GM23338 (cell line): Measurements from ENCODE around the gene ZNF45. TPM values are rescaled to one million over a fixed set of nuclear protein-coding genes. Genes with fewer than 3 reads are reported as not detected.

Experiments used
- ATAC-seq: fragments of 200-7000 bp; cut with Tn5 transposase; 3 replicates; pipeline ENCODE4 v1.9.1; 2020
- DNase-seq: peaks from one replicate; pipeline ENCODE4 v3.0.0-alpha.2; 2015; ENCODE audit warnings: low spot score
- H2AFZ ChIP-seq: fragments of 200-600 bp; sonication (generic); 2 replicates; pipeline ENCODE4 v1.8.0; 2016; ENCODE audit warnings: antibody characterized with exemption, mild to moderate bottlenecking, moderate library complexity
- H3F3A ChIP-seq: fragments of 200-600 bp; sonication (generic); replicated peaks from 2 replicates; pipeline ENCODE4 v1.8.0; 2017; ENCODE audit warnings: antibody characterized with exemption, mixed run types, low read depth
- H3K27ac ChIP-seq: fragments of 200-600 bp; sonication (generic); 2 replicates; pipeline ENCODE4 v1.6.1; 2016; ENCODE audit warnings: low read depth
- H3K27me3 ChIP-seq: fragments of 200-600 bp; sonication (generic); 2 replicates; pipeline ENCODE4 v1.8.0; 2016; ENCODE audit warnings: mild to moderate bottlenecking, mixed run types, moderate library complexity; ENCODE audit not compliant: insufficient read depth
- H3K36me3 ChIP-seq: fragments of 200-600 bp; sonication (generic); 2 replicates; pipeline ENCODE4 v1.8.0; 2016; ENCODE audit warnings: mild to moderate bottlenecking; ENCODE audit not compliant: insufficient read depth
- H3K4me1 ChIP-seq: fragments of 200-600 bp; sonication (generic); 2 replicates; pipeline ENCODE4 v1.8.0; 2016; ENCODE audit warnings: mild to moderate bottlenecking, moderate library complexity; ENCODE audit not compliant: insufficient read depth
- H3K4me2 ChIP-seq: fragments of 200-600 bp; sonication (generic); 2 replicates; pipeline ENCODE4 v1.7.1; 2017; ENCODE audit warnings: mixed run types
- H3K4me3 ChIP-seq: fragments of 200-600 bp; sonication (generic); 2 replicates; pipeline ENCODE4 v1.6.1; 2016; ENCODE audit warnings: mixed run types
- H3K79me2 ChIP-seq: fragments of 200-600 bp; sonication (generic); replicated peaks from 2 replicates; pipeline ENCODE4 v1.8.0; 2017; ENCODE audit warnings: mild to moderate bottlenecking; ENCODE audit not compliant: insufficient read depth
- H3K9me2 ChIP-seq: fragments of 200-600 bp; sonication (generic); 2 replicates; pipeline ENCODE4 v1.8.0; 2017; ENCODE audit not compliant: insufficient read depth
- H4K20me1 ChIP-seq: fragments of 200-600 bp; sonication (generic); replicated peaks from 2 replicates; pipeline ENCODE4 v1.8.0; 2017; ENCODE audit warnings: mild to moderate bottlenecking; ENCODE audit not compliant: insufficient read depth
- H3K27ac Mint-ChIP-seq: 2 replicates; pipeline ENCODE4 v1.8.0; 2020; ENCODE audit warnings: inconsistent platforms, mild to moderate bottlenecking, moderate library complexity, mixed read lengths
- H3K27me3 Mint-ChIP-seq: 3 replicates; pipeline ENCODE4 v1.8.0; 2022; ENCODE audit warnings: low read depth, mild to moderate bottlenecking, moderate library complexity, mixed read lengths, inconsistent platforms; ENCODE audit not compliant: insufficient read depth, poor library complexity
- H3K36me3 Mint-ChIP-seq: 3 replicates; pipeline ENCODE4 v1.8.0; 2021; ENCODE audit warnings: low read depth, mild to moderate bottlenecking, inconsistent platforms, moderate library complexity, mixed read lengths
- H3K4me1 Mint-ChIP-seq: 3 replicates; pipeline ENCODE4 v1.8.0; 2020; ENCODE audit warnings: mild to moderate bottlenecking, inconsistent platforms, mixed read lengths
- H3K4me3 Mint-ChIP-seq: 3 replicates; pipeline ENCODE4 v1.8.0; 2021; ENCODE audit warnings: moderate library complexity, mild to moderate bottlenecking, inconsistent platforms, mixed read lengths
- H3K9me3 Mint-ChIP-seq: 3 replicates; pipeline ENCODE4 v1.8.0; 2020; ENCODE audit warnings: moderate library complexity, mild to moderate bottlenecking, inconsistent platforms, mixed read lengths
- EZH2 ChIP-seq: fragments of 200-600 bp; sonication (generic); IDR thresholded peaks from one replicate; pipeline ENCODE4 v1.8.0; 2017; ENCODE audit warnings: antibody characterized with exemption, mild to moderate bottlenecking, low read depth; ENCODE audit not compliant: unreplicated experiment
- EZH2phosphoT487 ChIP-seq: fragments of 200-600 bp; sonication (generic); IDR thresholded peaks from one replicate; pipeline ENCODE4 v1.8.1; 2018; ENCODE audit warnings: antibody characterized with exemption; ENCODE audit not compliant: unreplicated experiment
- NANOG ChIP-seq: IDR thresholded peaks from 2 replicates; pipeline ENCODE4 v1.6.1; 2016; ENCODE audit warnings: antibody characterized with exemption, borderline replicate concordance
- POLR2AphosphoS5 ChIP-seq: IDR thresholded peaks from 2 replicates; pipeline ENCODE4 v1.6.1; 2016; ENCODE audit warnings: antibody characterized with exemption, low read depth
- STAT1 ChIP-seq: IDR thresholded peaks from one replicate; pipeline ENCODE4 v1.6.1; 2016; ENCODE audit warnings: antibody characterized with exemption; ENCODE audit not compliant: unreplicated experiment
- ZNF114 ChIP-seq: fragments of 250-450 bp; sonication (Bioruptor Pico); IDR thresholded peaks from 2 replicates; pipeline ENCODE4 v1.5.0; 2020; ENCODE audit warnings: mild to moderate bottlenecking, moderate library complexity
- ZNF331 ChIP-seq: fragments of 250-450 bp; sonication (Bioruptor Pico); IDR thresholded peaks from 2 replicates; pipeline ENCODE4 v1.5.0; 2020; ENCODE audit warnings: low read depth, mild to moderate bottlenecking, moderate library complexity
- long read RNA-seq: library from polyadenylated mRNA; unstranded; transcript quantifications from one replicate; pipeline ENCODE4 v2.0.0, GENCODE V29; 2020; ENCODE audit not compliant: unreplicated experiment
- polyA plus RNA-seq: library from polyadenylated mRNA; unstranded; fragments of >200 nt; fragmentation: Nextera tagmentation; extraction: Ambion mirVana; gene quantifications from 2 replicates; pipeline ENCODE4 v1.2.1, GENCODE V29; 2016
- total RNA-seq: library from RNA; depleted of rRNA; stranded (reverse); fragments of >200 nt; shearing (Covaris generic); gene quantifications from 2 replicates; pipeline ENCODE4 v1.2.3, GENCODE V29; 2014; rRNA removed
- TF ChIP-seq, protein P1 (sequence below): IDR thresholded peaks from 2 replicates; pipeline ENCODE4 v1.6.1; 2016; ENCODE audit warnings: antibody characterized with exemption
- TF ChIP-seq, protein P2 (sequence below), 2 experiments: fragments of 200-600 bp in 1 of 2; sonication (generic) in 1 of 2; conservative IDR thresholded peaks; 2 replicates each; pipeline versions ENCODE4 v1.5.1 to v1.6.1; 2016 to 2017; ENCODE audit warnings: antibody characterized with exemption in 2 of 2, low read depth in 2 of 2, mild to moderate bottlenecking in 2 of 2, moderate library complexity in 1 of 2
- TF ChIP-seq, protein P3 (sequence below): IDR thresholded peaks from one replicate; pipeline ENCODE4 v1.6.1; 2018; ENCODE audit warnings: antibody characterized with exemption; ENCODE audit not compliant: unreplicated experiment

The ZNF45 gene
- total RNA-seq (9.6 and 13.2 TPM in 2 replicates), polyA plus RNA-seq (3.3 and 4.1 TPM in 2 replicates)
- long read RNA-seq: 0 reads

- Mint-ChIP-seq H3K36me3 (peaks cover 23% of the 10 kb centered on the region; the same call in 2 of the 3 replicates), H3K27ac (peak within 1 kb of the TSS; percentile 96), H3K27me3 (peaks cover 8% of the 10 kb centered on the region), H3K9me3 (peaks cover 8% of the 10 kb centered on the region; the same call in 2 of the 3 replicates), H3K4me1 (peaks cover 7% of the 10 kb centered on the region; the same call in 2 of the 3 replicates), H3K4me3 (peak within 1 kb of the TSS; percentile 97)
- H2AFZ ChIP-seq: peak within 1 kb of the TSS; percentile 93
- H3K9me2 ChIP-seq: 0 out of 2 replicates have a peak, but pooled peaks cover 7% of the 10 kb centered on the region
- ATAC-seq: peak; percentile 96
- peak within 1 kb of the TSS; percentile 83 for H3K4me2 ChIP-seq
- peaks cover 9% of the 10 kb centered on the region; the same call in 1 of the 2 replicates for H3K4me1 ChIP-seq
- H3F3A ChIP-seq: no peaks in the 10 kb centered on the region
- peaks cover 13% of the 10 kb centered on the region for H3K79me2 ChIP-seq
- no peaks in the 10 kb centered on the region for H3K27me3 ChIP-seq
- TF ChIP-seq, protein P1, sequence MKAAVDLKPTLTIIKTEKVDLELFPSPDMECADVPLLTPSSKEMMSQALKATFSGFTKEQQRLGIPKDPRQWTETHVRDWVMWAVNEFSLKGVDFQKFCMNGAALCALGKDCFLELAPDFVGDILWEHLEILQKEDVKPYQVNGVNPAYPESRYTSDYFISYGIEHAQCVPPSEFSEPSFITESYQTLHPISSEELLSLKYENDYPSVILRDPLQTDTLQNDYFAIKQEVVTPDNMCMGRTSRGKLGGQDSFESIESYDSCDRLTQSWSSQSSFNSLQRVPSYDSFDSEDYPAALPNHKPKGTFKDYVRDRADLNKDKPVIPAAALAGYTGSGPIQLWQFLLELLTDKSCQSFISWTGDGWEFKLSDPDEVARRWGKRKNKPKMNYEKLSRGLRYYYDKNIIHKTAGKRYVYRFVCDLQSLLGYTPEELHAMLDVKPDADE: peak; percentile 97
- no peak for TF ChIP-seq STAT1
- TF ChIP-seq, protein P2, sequence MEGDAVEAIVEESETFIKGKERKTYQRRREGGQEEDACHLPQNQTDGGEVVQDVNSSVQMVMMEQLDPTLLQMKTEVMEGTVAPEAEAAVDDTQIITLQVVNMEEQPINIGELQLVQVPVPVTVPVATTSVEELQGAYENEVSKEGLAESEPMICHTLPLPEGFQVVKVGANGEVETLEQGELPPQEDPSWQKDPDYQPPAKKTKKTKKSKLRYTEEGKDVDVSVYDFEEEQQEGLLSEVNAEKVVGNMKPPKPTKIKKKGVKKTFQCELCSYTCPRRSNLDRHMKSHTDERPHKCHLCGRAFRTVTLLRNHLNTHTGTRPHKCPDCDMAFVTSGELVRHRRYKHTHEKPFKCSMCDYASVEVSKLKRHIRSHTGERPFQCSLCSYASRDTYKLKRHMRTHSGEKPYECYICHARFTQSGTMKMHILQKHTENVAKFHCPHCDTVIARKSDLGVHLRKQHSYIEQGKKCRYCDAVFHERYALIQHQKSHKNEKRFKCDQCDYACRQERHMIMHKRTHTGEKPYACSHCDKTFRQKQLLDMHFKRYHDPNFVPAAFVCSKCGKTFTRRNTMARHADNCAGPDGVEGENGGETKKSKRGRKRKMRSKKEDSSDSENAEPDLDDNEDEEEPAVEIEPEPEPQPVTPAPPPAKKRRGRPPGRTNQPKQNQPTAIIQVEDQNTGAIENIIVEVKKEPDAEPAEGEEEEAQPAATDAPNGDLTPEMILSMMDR (conservative IDR thresholded peaks at IDR 0.05; ENCODE audit: low read depth in 2 of 2): no peak
- TF ChIP-seq POLR2AphosphoS5: peak; percentile 71
- TF ChIP-seq EZH2: no peak
- H3K36me3 ChIP-seq: peaks cover 6% of the 10 kb centered on the region
- peak within 1 kb of the TSS; percentile 46; the same call in 1 of the 2 replicates for H3K27ac ChIP-seq
- peak within 1 kb of the TSS; percentile 70 for H3K4me3 ChIP-seq
- H4K20me1 ChIP-seq: peaks cover 3% of the 10 kb centered on the region; the same call in 1 of the 2 replicates
- DNase-seq: peak; percentile 96
These were observed at the start of gene ZNF45 for GRCh38 chr19:43934985-43935708. TSS of gene ZNF45 (minus strand) at chr19:43935282. CDS start at chr19:43922185, 13,097 bp downstream.

- Mint-ChIP-seq H3K4me1 (no peaks in the 10 kb centered on the region), H3K9me3 (peaks cover 9% of the 10 kb centered on the region), H3K27me3 (peaks cover 3% of the 10 kb centered on the region), H3K36me3 (peaks cover 11% of the 10 kb centered on the region), H3K4me3 (peak overlapping the region; percentile 98), H3K27ac (no peak overlapping the region)
- Histone ChIP-seq H3K4me3 (peak overlapping the region; percentile 64), H3K27me3 (no peaks in the 10 kb centered on the region), H2AFZ (peak overlapping the region; percentile 68), H4K20me1 (no peaks in the 10 kb centered on the region), H3K9me2 (peaks cover 3% of the 10 kb centered on the region; the same call in 1 of the 2 replicates), H3K36me3 (no peaks in the 10 kb centered on the region; the same call in 1 of the 2 replicates), H3K4me1 (no peaks in the 10 kb centered on the region), H3K27ac (no peak overlapping the region), H3K79me2 (peaks cover 8% of the 10 kb centered on the region; the same call in 1 of the 2 replicates), H3K4me2 (peak overlapping the region; percentile 92), H3F3A (no peaks in the 10 kb centered on the region)
- DNase-seq (no peak), ATAC-seq (peak; percentile 39)
- TF ChIP-seq, protein P3, sequence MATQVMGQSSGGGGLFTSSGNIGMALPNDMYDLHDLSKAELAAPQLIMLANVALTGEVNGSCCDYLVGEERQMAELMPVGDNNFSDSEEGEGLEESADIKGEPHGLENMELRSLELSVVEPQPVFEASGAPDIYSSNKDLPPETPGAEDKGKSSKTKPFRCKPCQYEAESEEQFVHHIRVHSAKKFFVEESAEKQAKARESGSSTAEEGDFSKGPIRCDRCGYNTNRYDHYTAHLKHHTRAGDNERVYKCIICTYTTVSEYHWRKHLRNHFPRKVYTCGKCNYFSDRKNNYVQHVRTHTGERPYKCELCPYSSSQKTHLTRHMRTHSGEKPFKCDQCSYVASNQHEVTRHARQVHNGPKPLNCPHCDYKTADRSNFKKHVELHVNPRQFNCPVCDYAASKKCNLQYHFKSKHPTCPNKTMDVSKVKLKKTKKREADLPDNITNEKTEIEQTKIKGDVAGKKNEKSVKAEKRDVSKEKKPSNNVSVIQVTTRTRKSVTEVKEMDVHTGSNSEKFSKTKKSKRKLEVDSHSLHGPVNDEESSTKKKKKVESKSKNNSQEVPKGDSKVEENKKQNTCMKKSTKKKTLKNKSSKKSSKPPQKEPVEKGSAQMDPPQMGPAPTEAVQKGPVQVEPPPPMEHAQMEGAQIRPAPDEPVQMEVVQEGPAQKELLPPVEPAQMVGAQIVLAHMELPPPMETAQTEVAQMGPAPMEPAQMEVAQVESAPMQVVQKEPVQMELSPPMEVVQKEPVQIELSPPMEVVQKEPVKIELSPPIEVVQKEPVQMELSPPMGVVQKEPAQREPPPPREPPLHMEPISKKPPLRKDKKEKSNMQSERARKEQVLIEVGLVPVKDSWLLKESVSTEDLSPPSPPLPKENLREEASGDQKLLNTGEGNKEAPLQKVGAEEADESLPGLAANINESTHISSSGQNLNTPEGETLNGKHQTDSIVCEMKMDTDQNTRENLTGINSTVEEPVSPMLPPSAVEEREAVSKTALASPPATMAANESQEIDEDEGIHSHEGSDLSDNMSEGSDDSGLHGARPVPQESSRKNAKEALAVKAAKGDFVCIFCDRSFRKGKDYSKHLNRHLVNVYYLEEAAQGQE: no peak
- TF ChIP-seq ZNF114: no peak
- TF ChIP-seq EZH2phosphoT487: no peak
- TF ChIP-seq NANOG: no peak
- no peak for TF ChIP-seq POLR2AphosphoS5
- TF ChIP-seq ZNF331 (CRISPR knock-in tag): no peak
These were observed 49.6 kb upstream of the ZNF45 start for GRCh38 chr19:43984687-43985000.
